ENCODE measurements around the gene SCAND1. TPM values are rescaled to one million over a fixed set of nuclear protein-coding genes. Genes with fewer than 3 reads are reported as not detected.
"Not testable (repeated sequence)": the region's sequence is repeated elsewhere in the genome, so short reads cannot be mapped to it uniquely, and the experiment has no call there.

Gene SCAND1
- 10 to 100 TPM; 88.7 to 92.7 TPM for total RNA-seq
- long read RNA-seq, transcript SCAND1-201 (2 exons, 902 nt) = major isoform, 21 of 84 reads
- long read RNA-seq, partial matches to known transcripts = 0 of 84 reads
- long read RNA-seq, other reads (novel, unspliced or antisense) = 63 of 84 reads

GRCh38 chr20:35954200-35954906 lies at the start of gene SCAND1:
TSS of gene SCAND1 (minus strand) at chr20:35954502. CDS start at chr20:35954284, 218 bp downstream.
- ATAC-seq (peak; percentile 81), DNase-seq (peak; percentile 96 to 97)
- intact Hi-C loops (cut with DNase I, micrococcal nuclease) = no loop called here

- DNase-seq = no peak
- intact Hi-C loops (cut with DNase I, micrococcal nuclease) = no loop called here
- no peak for ATAC-seq
These were observed 49.7 kb upstream of the SCAND1 start for GRCh38 chr20:36004045-36004444.

GRCh38 chr20:36002855-36003254 lies 48.6 kb upstream of the SCAND1 start:
- ATAC-seq (no peak), DNase-seq (no peak)
- intact Hi-C loops (cut with DNase I, micrococcal nuclease) = no loop called here

DNA sequence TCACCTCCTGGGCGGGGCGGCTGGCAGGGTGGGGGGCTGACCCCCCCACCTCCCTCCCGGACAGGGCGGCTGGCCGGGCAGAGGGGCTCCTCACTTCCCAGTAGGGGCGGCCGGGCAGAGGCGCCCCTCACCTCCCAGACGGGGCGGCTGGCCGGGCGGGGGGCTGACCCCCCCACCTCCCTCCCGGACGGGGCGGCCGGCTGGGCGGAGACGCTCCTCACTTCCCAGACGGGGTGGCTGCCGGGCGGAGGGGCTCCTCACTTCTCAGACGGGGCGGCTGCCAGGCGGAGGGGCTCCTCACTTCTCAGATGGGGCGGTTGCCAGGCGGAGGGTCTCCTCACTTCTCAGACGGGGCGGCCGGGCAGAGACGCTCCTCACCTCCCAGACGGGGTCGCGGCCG lies 47.0 kb upstream of the SCAND1 start:
- intact Hi-C loops (cut with DNase I, micrococcal nuclease) = not testable (repeated sequence)

GRCh38 chr20:35996492-35996891 lies 42.2 kb upstream of the SCAND1 start:
- DNase-seq, ATAC-seq: not testable (repeated sequence)
- intact Hi-C loops (cut with DNase I, micrococcal nuclease) = loop anchor here in 1 of 2 donors (10.0 kb wide), 1 partner anchor 138 kb away; no protein-coding TSS in a partner anchor

More for the DNA sequence above, 47.0 kb upstream of the SCAND1 start:
- not testable (repeated sequence) for ATAC-seq, DNase-seq

DNA sequence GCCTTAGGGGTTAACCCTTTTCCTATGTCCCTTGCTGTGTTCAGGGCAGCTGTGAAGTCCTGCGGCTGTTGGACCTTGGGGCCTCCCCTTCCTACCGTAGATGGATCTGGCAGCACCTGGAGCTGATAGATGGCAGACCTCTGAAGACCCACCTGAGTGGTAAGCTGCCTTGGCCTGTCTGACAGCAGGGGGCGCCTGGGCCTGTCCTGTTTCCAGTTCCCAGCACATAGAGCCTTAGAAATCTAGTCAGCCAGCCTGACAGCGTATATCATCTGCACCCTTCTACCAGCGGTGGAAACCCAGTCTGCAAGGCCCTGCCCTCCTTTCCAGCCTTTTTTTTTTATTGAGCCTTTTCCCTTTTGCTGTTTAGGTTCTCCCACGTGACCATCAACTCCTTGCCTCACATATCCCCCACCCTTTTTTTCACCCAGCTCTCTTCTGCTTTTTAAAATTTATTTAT lies 40.7 kb upstream of the SCAND1 start:
- ATAC-seq (peak; percentile 95), DNase-seq (peak; percentile 71 to 92)
- intact Hi-C loops (cut with DNase I, micrococcal nuclease) = loop anchor here (2.0 to 10.0 kb wide), 2 partner anchors 140 to 144 kb away; no protein-coding TSS in a partner anchor

GRCh38 chr20:35992713-35993335 lies 38.5 kb upstream of the SCAND1 start:
- ATAC-seq (peak; percentile 81), DNase-seq (peak in 1 of 2 donors; percentile 9)
- intact Hi-C loops (cut with DNase I, micrococcal nuclease) = loop anchor here in 1 of 2 donors (10.0 kb wide), 1 partner anchor 142 kb away; no protein-coding TSS in a partner anchor

GRCh38 chr20:35991142-35991771 lies 37.0 kb upstream of the SCAND1 start:
- DNase-seq (peak in 1 of 2 donors; percentile 43), ATAC-seq (peak; percentile 52)
- intact Hi-C loops (cut with DNase I, micrococcal nuclease) = loop anchor here in 1 of 2 donors (10.0 kb wide), 1 partner anchor 144 kb away; no protein-coding TSS in a partner anchor

DNA sequence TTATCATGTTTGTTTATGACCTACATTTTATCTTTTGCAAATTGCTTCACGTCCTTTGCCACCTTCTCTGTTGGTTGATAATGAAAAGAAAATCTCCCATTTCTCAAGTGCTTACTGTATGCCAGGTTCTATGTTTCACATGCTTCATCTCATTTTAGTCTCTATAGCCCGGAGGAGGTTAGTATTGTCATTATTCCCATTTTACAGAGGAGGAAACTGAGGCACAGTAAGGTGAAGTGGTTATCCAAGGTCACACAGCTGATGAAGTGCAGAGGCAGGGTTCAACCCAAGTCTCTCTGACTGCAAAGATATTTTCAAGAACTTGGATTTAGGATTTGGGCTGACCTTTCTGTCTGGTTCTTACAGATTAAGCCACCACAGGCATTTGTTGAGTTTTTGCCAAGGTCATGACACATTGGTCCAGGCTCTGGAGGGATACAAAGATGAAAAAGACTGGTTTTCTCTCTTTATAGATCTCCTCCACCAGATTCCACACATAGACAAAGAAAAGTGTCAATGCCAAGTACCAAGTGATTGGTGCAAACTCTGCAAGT lies 34.7 kb upstream of the SCAND1 start:
- DNase-seq (no peak), ATAC-seq (no peak)
- intact Hi-C loops (cut with DNase I, micrococcal nuclease) = no loop called here

- intact Hi-C loops (cut with DNase I, micrococcal nuclease) = no loop called here
These were observed 31.5 kb upstream of the SCAND1 start for GRCh38 chr20:35985806-35986205.

DNA sequence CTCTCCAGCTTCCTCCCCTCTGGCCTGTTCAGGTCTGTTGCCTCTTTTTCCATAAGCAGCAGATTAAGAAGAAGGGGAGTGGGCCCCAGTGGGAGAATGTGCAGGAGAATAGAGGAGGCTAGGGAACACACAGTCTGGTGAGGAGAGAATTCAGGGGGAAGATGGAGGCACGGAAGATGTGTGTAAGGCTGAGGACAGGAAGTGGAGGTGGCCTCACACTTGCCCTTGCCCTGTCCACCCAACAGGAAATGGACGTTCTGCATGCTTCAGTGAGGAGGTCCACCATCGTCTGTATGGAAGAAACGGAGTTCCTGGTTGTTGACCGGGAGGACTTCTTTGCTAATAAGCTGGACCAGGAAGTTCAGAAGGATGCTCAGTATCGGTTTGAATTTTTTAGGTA lies 30.1 kb upstream of the SCAND1 start:
- intact Hi-C loops (cut with DNase I, micrococcal nuclease) = no loop called here
- DNase-seq (no peak), ATAC-seq (no peak)

More at GRCh38 chr20:35985806-35986205, 31.5 kb upstream of the SCAND1 start:
- no peak for DNase-seq
- no peak for ATAC-seq

DNA sequence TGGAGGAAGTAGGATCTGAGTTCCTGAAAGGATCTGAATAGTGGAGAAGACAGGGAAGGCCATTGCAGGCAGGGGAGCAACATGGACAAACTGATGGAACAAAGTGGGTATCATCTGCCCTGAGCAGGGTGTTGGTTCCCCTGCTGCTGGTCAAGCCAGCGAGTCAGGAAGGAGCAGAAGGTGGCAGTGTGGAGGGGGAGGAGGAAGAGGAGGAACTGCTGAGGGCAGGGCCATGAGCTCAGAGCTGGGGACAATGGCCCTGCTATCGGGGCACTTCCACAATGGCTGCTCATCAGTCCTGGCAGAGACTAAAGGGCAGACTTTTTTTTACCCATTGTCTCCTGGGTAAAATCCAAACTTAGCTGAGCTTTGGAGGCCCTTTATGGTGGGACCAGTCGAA lies 27.7 kb upstream of the SCAND1 start:
- ATAC-seq (no peak), DNase-seq (no peak)
- intact Hi-C loops (cut with DNase I, micrococcal nuclease) = no loop called here

GRCh38 chr20:35979544-35979943 lies 25.2 kb upstream of the SCAND1 start:
- intact Hi-C loops (cut with DNase I, micrococcal nuclease) = no loop called here
- ATAC-seq (no peak), DNase-seq (no peak)

- DNase-seq = no peak
- ATAC-seq = no peak
- intact Hi-C loops (cut with DNase I, micrococcal nuclease) = no loop called here
These were observed 23.8 kb upstream of the SCAND1 start for GRCh38 chr20:35978041-35978513.

DNA sequence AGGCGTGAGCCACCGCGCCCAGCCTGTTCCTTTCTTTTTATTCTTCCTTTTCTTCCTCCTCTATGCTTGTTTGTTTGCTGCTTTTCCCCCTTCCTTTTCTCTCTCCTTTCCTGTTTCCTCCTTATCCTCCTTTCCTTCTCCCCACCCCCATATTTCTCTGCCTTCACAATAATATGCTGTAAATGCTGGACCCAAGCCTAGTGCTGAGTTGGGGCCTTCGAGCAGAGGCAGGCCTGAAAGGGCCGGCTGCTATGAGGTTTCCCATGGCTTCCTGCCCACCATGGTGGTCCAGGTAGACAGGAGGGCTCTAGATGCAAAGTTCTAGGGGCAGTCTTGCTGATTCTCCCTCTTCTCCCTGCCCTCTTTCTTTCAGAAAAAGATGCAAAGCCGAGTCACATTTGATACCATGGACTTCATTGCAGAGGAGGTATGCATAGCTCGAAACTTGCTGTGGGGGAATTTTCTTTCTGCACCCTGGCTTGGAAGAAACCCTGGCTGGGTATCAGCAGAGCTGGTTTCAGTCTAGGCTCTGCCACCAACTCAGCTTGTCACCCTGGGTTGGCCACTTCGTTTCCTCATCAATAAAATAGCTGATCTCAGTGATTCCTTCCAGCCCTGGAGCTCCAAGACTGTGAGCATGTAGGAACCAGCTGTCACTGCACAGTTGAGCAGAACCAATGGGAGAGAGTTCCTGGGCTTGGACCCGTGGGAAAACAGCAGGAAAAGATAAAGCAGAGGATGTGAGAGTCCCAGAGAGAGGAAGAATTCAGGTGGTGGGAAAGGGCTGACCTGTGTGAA lies 21.5 kb upstream of the SCAND1 start:
- DNase-seq (no peak), ATAC-seq (no peak)
- intact Hi-C loops (cut with DNase I, micrococcal nuclease) = no loop called here

DNA sequence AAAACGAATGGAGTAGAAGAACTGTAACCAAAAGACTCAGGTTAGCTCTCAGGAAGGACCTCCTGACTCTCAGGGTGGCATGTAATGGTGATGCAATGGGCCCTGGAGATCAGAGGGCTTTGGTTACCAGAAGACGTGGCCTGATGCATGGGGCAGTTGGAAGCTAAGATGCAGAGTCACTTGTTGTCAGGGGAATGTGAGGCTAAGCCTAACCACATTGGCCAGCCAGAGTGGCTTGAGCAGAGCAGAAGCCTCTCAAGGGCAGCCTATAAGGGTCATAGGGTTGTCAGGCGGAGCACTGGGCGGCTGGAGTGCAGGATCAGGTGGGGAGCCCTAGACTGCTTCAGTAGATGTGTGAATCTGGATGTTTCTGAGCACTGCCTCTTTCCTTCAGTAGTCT lies 20.0 kb upstream of the SCAND1 start:
- no peak for ATAC-seq
- DNase-seq = no peak
- intact Hi-C loops (cut with DNase I, micrococcal nuclease) = no loop called here

DNA sequence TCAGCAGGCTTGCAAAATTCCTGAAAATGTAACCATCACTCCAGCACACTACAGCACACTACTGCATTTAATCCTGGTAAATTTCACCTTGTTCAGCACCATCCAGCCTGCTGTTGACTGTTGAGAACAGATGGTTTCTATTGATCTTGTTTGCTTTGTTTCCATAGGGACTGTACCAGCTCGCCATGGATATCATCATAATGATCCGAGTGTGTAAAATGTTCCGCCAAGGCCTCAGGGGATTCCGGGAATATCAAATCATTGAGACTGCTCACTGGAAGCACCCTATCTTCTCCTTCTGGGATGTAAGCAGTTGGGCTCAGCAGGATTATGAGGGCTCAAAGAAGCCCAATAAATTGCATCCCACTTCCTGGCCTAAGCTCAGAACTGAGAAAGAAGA lies 18.2 kb upstream of the SCAND1 start:
- intact Hi-C loops (cut with DNase I, micrococcal nuclease) = no loop called here
- DNase-seq (no peak), ATAC-seq (no peak)

DNA sequence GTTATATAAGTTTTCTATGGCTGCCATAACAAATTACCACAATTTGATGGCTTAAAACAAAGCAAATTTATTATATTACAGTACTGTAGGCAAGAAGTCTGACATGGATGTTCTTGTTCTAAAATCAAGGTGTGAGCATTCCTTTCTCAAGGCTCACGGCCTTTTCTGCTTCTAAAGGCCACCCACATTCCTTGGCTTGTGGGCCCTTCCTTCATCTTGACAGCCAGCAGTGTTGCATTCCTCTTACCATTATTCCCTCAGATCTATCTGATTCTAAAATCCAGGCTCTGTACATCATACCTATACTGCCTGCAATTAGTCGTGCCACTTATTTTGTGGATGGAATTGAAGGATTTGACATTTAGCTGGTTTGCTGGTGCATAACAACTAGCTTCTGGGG lies 17.7 kb upstream of the SCAND1 start:
- intact Hi-C loops (cut with DNase I, micrococcal nuclease) = no loop called here
- DNase-seq = no peak
- ATAC-seq = no peak
